BE2C (cell line): ENCODE data around the gene PARS2. TPM values are rescaled to one million over a fixed set of nuclear protein-coding genes. Genes with fewer than 3 reads are reported as not detected.

Source experiments
- DNase-seq: peaks from one replicate; pipeline ENCODE4 v3.0.0-alpha.2; 2020
- H3K27me3 ChIP-seq: fragments of 250-450 bp; sonication (Bioruptor Pico); 2 replicates; pipeline ENCODE4 v1.5.1; 2020; ENCODE audit warnings: mild to moderate bottlenecking
- H3K36me3 ChIP-seq: fragments of 250-450 bp; sonication (Bioruptor Pico); 2 replicates; pipeline ENCODE4 v1.5.1; 2020; ENCODE audit warnings: mild to moderate bottlenecking
- H3K4me1 ChIP-seq: fragments of 250-450 bp; sonication (Bioruptor Pico); 2 replicates; pipeline ENCODE4 v1.5.1; 2020
- H3K4me3 ChIP-seq: 2 replicates; pipeline ENCODE4 v1.5.1; 2011; ENCODE audit warnings: low read depth, low read length
- H3K9me3 ChIP-seq: fragments of 250-450 bp; sonication (Bioruptor Pico); 2 replicates; pipeline ENCODE4 v1.5.1; 2020
- polyA plus RNA-seq: library from polyadenylated mRNA; unstranded; fragments of >200 nt; gene quantifications from one replicate; pipeline ENCODE4 v1.2.1, GENCODE V29; 2012; ENCODE audit warnings: low read depth, missing spikeins; ENCODE audit not compliant: insufficient read length, insufficient read depth
- TF ChIP-seq, protein P1 (sequence below): IDR thresholded peaks from 2 replicates; pipeline ENCODE4 v1.5.1; 2012; ENCODE audit warnings: mild to moderate bottlenecking, low read depth, low read length

The PARS2 gene
- 17.2 TPM for polyA plus RNA-seq

DNA sequence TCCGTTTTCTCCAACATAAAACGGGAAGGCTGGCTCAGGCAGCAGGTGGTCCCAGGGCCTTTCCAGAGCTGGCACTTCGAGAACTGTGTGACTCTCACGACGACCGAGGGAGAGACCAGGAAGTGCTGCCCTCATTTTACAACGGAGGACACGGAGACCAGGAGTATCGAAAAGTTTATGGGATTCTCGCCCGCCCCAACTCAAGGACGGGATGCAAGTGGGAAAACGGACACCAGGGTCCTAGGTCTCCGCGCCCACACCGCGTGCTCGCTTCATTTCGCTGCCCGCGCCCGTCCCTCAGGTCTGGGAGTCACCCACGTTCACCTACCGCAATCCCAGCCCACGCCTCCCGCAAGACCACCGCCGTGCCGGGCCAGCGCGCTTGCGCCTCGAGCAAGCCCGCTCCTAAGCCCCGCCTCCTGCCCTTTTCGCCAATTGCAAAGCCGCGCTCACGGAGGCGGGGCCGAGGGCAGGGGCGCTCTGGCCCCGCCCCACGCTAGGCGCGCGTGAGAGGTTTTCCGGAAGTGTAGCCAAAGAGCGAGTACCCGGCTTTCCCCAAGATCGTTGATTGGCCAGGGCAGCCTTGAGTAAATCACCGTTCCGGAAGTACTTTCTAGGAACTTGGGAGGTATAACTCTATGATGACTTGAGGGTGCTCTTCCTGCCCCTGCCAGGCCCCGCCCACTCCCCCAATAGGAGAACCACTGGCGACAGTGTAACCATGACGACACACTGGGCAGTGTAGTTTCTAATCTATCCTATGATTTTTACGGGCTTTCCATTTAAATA is at the start of gene PARS2:
Gene PARS2 (minus strand): TSS at position 391 of the 789 bp plus-strand sequence. CDS start 5,362 bp downstream, outside the sequence.
- DNase-seq = peak; percentile 95
- no peaks in the 10 kb centered on the region for H3K36me3 ChIP-seq
- TF ChIP-seq, protein P1, sequence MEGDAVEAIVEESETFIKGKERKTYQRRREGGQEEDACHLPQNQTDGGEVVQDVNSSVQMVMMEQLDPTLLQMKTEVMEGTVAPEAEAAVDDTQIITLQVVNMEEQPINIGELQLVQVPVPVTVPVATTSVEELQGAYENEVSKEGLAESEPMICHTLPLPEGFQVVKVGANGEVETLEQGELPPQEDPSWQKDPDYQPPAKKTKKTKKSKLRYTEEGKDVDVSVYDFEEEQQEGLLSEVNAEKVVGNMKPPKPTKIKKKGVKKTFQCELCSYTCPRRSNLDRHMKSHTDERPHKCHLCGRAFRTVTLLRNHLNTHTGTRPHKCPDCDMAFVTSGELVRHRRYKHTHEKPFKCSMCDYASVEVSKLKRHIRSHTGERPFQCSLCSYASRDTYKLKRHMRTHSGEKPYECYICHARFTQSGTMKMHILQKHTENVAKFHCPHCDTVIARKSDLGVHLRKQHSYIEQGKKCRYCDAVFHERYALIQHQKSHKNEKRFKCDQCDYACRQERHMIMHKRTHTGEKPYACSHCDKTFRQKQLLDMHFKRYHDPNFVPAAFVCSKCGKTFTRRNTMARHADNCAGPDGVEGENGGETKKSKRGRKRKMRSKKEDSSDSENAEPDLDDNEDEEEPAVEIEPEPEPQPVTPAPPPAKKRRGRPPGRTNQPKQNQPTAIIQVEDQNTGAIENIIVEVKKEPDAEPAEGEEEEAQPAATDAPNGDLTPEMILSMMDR = no peak

DNA sequence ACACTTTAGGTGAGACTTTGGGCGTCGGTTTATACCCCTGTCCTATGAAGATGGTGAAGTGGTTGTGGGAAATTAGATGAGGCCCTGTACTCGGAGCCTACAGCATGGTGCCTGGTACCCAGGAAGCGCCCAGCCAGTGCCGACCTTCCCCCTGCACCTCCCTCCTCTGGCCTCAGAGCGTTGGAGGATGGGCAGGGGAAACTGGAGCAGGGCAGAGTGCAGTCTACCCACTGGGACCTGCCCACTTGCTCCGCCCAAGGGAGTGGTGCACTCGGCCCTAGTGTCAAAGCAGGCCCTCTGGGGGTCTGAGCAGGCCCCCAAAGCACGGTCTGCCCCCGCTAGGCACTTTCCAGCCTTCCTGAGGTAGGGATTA is 49.8 kb upstream of the PARS2 start:
- Histone ChIP-seq H3K36me3 (no peaks in the 10 kb centered on the region), H3K4me3 (no peak overlapping the region), H3K9me3 (no peaks in the 10 kb centered on the region), H3K4me1 (no peaks in the 10 kb centered on the region), H3K27me3 (no peaks in the 10 kb centered on the region)
- TF ChIP-seq, protein P1 = no peak
- no peak for DNase-seq

More for the DNA sequence above, at the start of gene PARS2:
- Histone ChIP-seq H3K9me3 (no peaks in the 10 kb centered on the region), H3K4me3 (peak within 1 kb of the TSS; percentile 82), H3K27me3 (no peaks in the 10 kb centered on the region), H3K4me1 (no peaks in the 10 kb centered on the region; the same call in 1 of the 2 replicates)

- Histone ChIP-seq H3K36me3 (no peaks in the 10 kb centered on the region), H3K27me3 (no peaks in the 10 kb centered on the region), H3K4me1 (no peaks in the 10 kb centered on the region), H3K9me3 (no peaks in the 10 kb centered on the region), H3K4me3 (no peak overlapping the region)
- TF ChIP-seq, protein P1 = no peak
- no peak for DNase-seq
Observed at GRCh38 chr1:54813485-54814125, 49.3 kb upstream of the PARS2 start.

GRCh38 chr1:54812801-54813484 is 48.6 kb upstream of the PARS2 start:
- no peak for DNase-seq
- Histone ChIP-seq H3K27me3 (no peaks in the 10 kb centered on the region), H3K4me3 (no peak overlapping the region), H3K36me3 (no peaks in the 10 kb centered on the region), H3K9me3 (no peaks in the 10 kb centered on the region), H3K4me1 (no peaks in the 10 kb centered on the region)
- TF ChIP-seq, protein P1 = no peak

DNA sequence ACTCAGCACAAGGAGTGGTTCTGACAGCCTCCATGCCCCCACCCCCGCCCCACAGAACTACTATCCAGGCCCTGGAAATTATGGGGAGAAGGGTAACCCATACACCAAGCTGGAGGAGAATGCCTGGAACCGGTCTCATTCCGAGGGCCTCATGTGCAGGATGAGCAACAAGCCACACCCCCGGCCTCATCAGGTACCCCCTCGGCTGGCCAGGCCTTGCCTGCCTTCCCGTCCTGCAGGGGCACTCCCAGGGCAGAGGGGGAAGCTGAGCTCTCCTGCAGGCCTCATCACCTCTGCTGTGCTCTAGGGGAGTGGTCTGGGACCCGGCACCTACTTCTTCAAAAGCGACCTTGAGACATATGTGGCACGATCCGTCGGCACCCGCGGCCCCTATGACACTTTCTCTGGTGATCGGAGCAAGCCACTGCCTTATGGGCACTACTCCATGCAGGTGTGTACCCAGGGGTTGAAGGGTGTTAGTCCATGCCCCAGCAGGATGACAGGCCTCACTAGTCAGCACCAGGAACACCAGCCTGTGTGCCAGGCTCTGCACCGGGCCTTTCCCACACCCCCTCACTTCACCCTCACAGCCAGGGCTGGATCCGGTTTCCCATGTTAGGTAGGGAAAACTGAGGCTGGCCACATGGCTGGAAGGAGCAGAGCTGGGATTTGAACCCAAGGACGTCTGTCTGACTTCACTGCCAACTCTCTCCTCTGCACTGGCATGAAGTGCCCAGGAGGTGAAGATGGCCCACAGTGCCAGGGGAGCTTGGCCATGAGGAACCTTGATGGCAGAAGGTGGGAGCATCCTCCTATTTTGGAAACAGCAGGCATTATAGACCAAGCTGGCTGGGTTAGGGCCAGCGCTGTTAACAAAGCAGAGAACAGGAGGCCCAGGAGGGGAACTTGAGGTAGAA is 47.7 kb upstream of the PARS2 start:
- no peak overlapping the region for H3K4me3 ChIP-seq
- no peaks in the 10 kb centered on the region for H3K4me1 ChIP-seq
- TF ChIP-seq, protein P1 = no peak
- no peaks in the 10 kb centered on the region for H3K36me3 ChIP-seq
- DNase-seq = no peak
- H3K9me3 ChIP-seq = no peaks in the 10 kb centered on the region
- H3K27me3 ChIP-seq = no peaks in the 10 kb centered on the region
